Naive thymus-derived CD8-positive, alpha-beta T cell (primary cell): ENCODE results near the gene NTM. TPM values are rescaled to one million over a fixed set of nuclear protein-coding genes. Genes with fewer than 3 reads are reported as not detected.

Source experiments
- ATAC-seq, 2 donors: fragments of 150-1000 bp; cut with Tn5 transposase in 1 of 2; sonication (Bioruptor Pico), chemical (Tn5 transposase) in 1 of 2; 1 replicate in 1 of 2; 2 replicates in 1 of 2; pipeline ENCODE4 v1.10.0; 2021; ENCODE audit warnings: mild to moderate bottlenecking in 2 of 2, moderate library complexity in 2 of 2
- POLR2A ChIA-PET: fragments of 350-600 bp; sonication (Branson Sonifier 250); formaldehyde crosslinking; loops from one replicate; lab custom pipeline; 2021; ENCODE audit warnings: antibody characterized with exemption; lab: Charles Lee
- DNase-seq, 10 donors: peaks; one replicate each; pipeline versions ENCODE4 v3.0.0 to v3.0.0-alpha.2; 2020 to 2022
- H3K27ac Mint-ChIP-seq, 10 donors: one replicate each; pipeline ENCODE4 v1.8.0; 2020 to 2022; ENCODE audit warnings: mild to moderate bottlenecking in 10 of 10, mixed read lengths in 10 of 10, moderate library complexity in 4 of 10, inconsistent platforms in 1 of 10
- H3K27me3 Mint-ChIP-seq, 5 donors: one replicate each; pipeline ENCODE4 v1.8.0; 2021 to 2022; ENCODE audit warnings: mixed read lengths in 5 of 5
- H3K36me3 Mint-ChIP-seq, 3 donors: one replicate each; pipeline ENCODE4 v1.8.0; 2020 to 2022; ENCODE audit warnings: mixed read lengths in 3 of 3, mild to moderate bottlenecking in 2 of 3, inconsistent platforms in 1 of 3
- H3K4me1 Mint-ChIP-seq, 4 donors: one replicate each; pipeline ENCODE4 v1.8.0; 2021 to 2022; ENCODE audit warnings: mixed read lengths in 4 of 4
- H3K4me3 Mint-ChIP-seq, 10 donors: one replicate each; pipeline ENCODE4 v1.8.0; 2020 to 2022; ENCODE audit warnings: mild to moderate bottlenecking in 10 of 10, mixed read lengths in 10 of 10, moderate library complexity in 6 of 10, inconsistent platforms in 1 of 10
- H3K9me3 Mint-ChIP-seq, 9 donors: one replicate each; pipeline ENCODE4 v1.8.0; 2020 to 2022; ENCODE audit warnings: mixed read lengths in 9 of 9, mild to moderate bottlenecking in 3 of 9, inconsistent platforms in 1 of 9, moderate library complexity in 1 of 9
- polyA plus RNA-seq, 3 donors: library from polyadenylated mRNA; unstranded; fragments of 300-500 nt; fragmentation: Illumina TruSeq; gene quantifications; one replicate each; pipeline ENCODE4 v1.2.3, GENCODE V29; 2021
- total RNA-seq, 8 experiments: library from RNA in 2 of 8; stranded (reverse) in 2 of 8; gene quantifications; one replicate each; pipeline ENCODE4 v1.2.3 and lab custom pipeline; 2021 to 2026

NTM gene
- total and polyA plus RNA-seq, 5 experiments from 2014 or later = not detected

DNA sequence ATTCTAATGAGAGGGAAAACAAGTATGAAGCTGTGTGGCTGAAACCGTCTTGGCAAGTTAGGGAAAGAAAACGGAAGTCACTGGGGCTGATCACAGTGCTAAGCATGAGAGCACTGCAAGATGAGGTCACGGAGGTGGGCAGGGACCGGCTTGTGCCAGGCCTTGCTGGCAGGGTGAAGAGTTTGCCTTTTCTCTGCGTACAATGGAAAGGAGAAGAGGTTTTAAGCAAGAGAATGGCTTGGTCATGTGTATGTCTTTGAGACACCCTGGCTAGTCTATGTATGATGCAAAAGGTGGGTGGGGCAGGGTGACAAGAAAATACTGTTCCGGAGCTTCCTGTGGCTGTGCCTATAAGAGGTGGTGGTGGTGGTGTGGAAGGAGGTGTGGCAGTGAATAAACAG is 567.9 kb downstream of the NTM start:
- Mint-ChIP-seq H3K27ac (no peak overlapping the region), H3K4me1 (no peaks in the 10 kb centered on the region), H3K27me3 (peaks cover 0 to 20% (median 3%) of the 10 kb centered on the region in 5 donors), H3K4me3 (no peak overlapping the region), H3K36me3 (no peaks in the 10 kb centered on the region), H3K9me3 (peaks cover 0 to 20% (median 2%) of the 10 kb centered on the region in 9 donors)
- POLR2A ChIA-PET = no interaction called here
- DNase-seq = no peak
- ATAC-seq = no peak

DNA sequence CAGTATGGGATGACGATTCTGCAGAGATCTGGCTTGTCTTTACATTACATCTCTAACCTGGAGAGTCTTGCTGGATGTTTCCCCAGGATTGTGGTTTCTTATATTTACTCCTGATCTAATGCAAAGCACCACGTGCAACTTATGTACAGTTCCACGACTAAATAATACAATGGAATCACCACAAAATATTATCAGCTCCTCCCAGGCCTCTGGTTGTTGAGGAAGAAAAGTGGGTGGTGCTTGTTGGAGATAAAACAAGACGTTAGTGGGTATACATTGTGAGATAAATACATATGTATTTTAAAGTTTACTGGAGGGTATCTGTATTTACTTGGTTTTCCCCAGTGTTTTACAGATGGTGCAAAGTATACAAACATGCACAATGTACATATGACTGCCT is 569.7 kb downstream of the NTM start:
- POLR2A ChIA-PET = no interaction called here
- Mint-ChIP-seq H3K27me3 (peaks cover 0 to 9% (median 0%) of the 10 kb centered on the region in 5 donors), H3K36me3 (no peaks in the 10 kb centered on the region), H3K9me3 (peaks cover 0 to 20% (median 0%) of the 10 kb centered on the region in 9 donors), H3K4me3 (no peak overlapping the region), H3K4me1 (no peaks in the 10 kb centered on the region), H3K27ac (no peak overlapping the region)
- ATAC-seq (no peak), DNase-seq (no peak)

DNA sequence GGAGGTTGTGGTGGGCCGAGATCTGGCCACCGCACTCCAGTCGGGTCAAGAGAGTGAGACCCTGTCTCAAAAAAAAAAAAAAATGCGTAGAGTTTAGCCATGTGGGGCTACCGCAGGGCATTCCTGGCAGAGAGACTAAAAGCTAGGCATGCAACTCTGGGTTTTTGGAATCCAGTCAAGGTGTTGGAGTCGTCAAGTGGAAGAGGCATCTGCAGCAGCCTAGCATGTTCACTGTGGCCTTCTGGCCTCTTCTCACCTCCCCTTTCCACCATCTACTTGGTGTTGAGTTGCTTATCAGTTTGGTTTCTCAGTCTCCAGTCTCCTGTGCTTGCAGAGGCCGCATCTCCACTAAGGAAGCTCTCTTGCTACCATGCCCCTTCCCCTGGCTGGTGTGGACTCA is 572.5 kb downstream of the NTM start:
- no peak overlapping the region for H3K4me3 Mint-ChIP-seq
- no peak for ATAC-seq
- DNase-seq = no peak
- no peaks in the 10 kb centered on the region for H3K4me1 Mint-ChIP-seq
- H3K27me3 Mint-ChIP-seq = peaks cover 0 to 9% (median 0%) of the 10 kb centered on the region in 5 donors
- no peak overlapping the region for H3K27ac Mint-ChIP-seq
- POLR2A ChIA-PET = no interaction called here
- peaks cover 0 to 17% (median 2%) of the 10 kb centered on the region in 9 donors for H3K9me3 Mint-ChIP-seq
- no peaks in the 10 kb centered on the region for H3K36me3 Mint-ChIP-seq

DNA sequence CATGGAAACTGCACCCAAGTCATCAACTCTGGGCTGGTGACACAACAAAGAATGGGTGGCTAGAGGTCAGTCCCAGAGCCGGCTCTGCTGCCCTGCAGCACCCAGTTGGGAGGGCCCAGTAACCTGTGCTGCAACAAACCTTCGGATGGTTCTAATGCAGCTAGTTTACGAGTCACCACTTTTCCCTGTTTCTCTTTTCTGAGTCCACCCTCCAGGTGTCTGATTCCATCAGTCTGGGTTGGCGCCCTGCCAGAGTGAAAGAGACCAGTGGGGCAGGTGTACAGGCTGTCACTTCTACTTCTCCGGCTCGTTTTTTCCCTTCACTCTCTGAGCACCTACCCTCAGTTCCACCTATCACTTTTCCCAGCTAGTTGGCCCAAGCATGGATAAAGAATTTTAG is 572.9 kb downstream of the NTM start:
- no peaks in the 10 kb centered on the region for H3K36me3 Mint-ChIP-seq
- H3K27me3 Mint-ChIP-seq = peaks cover 0 to 5% (median 0%) of the 10 kb centered on the region in 5 donors
- POLR2A ChIA-PET = no interaction called here
- no peaks in the 10 kb centered on the region for H3K4me1 Mint-ChIP-seq
- no peak for DNase-seq
- H3K27ac Mint-ChIP-seq = no peak overlapping the region
- ATAC-seq = no peak
- peaks cover 0 to 13% (median 2%) of the 10 kb centered on the region in 9 donors for H3K9me3 Mint-ChIP-seq
- no peak overlapping the region for H3K4me3 Mint-ChIP-seq

DNA sequence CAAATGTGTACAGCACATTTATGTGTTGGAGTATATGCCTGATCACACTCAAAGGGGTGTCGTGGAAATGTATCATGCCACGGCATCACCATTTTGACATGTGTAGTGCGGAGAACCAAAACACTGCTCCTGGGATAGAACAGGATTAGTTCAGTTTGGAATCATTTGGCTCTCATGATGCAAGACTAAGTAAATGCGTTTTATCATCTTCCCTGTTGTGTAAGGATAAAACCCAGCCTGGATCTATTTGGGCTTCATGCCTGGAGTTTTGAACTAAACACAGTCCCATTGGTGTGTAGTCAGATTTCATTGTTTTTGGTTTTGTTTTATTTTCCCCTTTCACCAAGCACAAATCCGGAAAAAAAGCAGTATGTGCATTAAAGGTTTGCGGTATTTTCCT is 574.3 kb downstream of the NTM start:
- Mint-ChIP-seq H3K36me3 (no peaks in the 10 kb centered on the region), H3K27ac (no peak overlapping the region), H3K9me3 (peaks cover 0 to 8% (median 0%) of the 10 kb centered on the region in 9 donors), H3K27me3 (no peaks in the 10 kb centered on the region), H3K4me3 (no peak overlapping the region), H3K4me1 (no peaks in the 10 kb centered on the region)
- POLR2A ChIA-PET = no interaction called here
- ATAC-seq (no peak), DNase-seq (no peak)

DNA sequence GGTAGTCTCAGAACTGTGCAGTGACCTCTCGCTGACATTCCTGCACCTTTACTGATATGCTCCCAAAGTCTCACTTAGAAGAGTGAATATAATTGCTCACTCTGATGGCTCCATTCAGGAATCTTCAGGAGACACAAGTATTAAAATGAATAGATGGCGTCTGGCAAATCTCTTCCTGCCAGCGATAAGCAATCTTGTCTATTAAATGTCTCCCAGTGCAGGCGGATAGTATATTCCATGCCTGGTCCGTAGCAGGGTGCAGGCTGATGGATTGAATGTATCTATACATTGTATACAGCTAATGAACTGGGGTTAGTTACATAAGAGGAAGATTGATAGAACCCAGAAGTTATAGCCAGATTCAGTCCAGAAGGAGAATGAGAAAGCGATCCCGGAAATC is 575.3 kb downstream of the NTM start:
- H3K36me3 Mint-ChIP-seq = peaks cover 0 to under 1% (median 0%) of the 10 kb centered on the region in 3 donors
- POLR2A ChIA-PET = no interaction called here
- H3K4me3 Mint-ChIP-seq = no peak overlapping the region
- peaks cover 0 to 10% (median 0%) of the 10 kb centered on the region in 9 donors for H3K9me3 Mint-ChIP-seq
- no peaks in the 10 kb centered on the region for H3K4me1 Mint-ChIP-seq
- DNase-seq (no peak), ATAC-seq (no peak)
- no peaks in the 10 kb centered on the region for H3K27me3 Mint-ChIP-seq
- no peak overlapping the region for H3K27ac Mint-ChIP-seq

DNA sequence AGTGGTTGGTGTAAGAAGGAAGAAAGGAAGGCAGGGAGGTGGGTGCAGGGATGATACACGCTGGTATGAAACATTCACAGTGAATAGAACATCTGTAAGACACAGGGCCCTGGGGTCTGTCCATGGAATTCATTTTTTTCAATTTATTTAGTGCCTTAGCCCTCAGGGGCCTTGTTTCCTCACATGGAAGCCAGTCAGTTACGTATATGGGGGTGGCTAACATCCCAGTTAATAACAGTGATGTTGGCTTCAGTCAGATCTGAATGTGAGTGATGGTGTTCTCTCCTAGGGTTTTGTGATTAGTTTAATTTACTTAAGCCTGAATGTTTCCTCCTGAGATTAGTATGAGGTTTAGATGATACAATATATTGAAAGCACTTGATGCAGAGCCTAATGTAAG is 577.1 kb downstream of the NTM start:
- POLR2A ChIA-PET = no interaction called here
- Mint-ChIP-seq H3K27me3 (no peaks in the 10 kb centered on the region), H3K9me3 (peaks cover 0 to 12% (median 0%) of the 10 kb centered on the region in 9 donors), H3K4me3 (no peak overlapping the region), H3K4me1 (no peaks in the 10 kb centered on the region), H3K36me3 (peaks cover 0 to 2% (median 0%) of the 10 kb centered on the region in 3 donors), H3K27ac (no peak overlapping the region)
- DNase-seq = no peak
- no peak for ATAC-seq

DNA sequence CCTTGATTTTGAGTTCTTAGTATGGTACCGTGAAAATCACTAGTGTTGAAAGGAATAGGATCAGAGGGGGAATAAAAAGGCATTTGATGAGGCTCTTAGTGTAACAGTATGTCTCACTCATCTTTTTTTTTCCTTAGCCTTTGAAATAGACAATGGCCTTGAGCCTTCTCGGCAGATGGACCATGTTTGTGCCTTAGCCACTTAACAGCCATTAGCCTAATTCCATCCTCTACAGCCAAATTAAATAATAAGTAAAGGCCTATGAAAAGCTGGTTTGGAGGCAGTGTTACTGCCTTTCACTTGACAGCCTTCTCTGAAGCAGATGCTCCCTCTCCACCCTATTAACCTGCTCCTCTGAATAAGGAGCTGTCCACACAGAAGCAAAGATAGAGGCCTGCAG is 580.7 kb downstream of the NTM start:
- ATAC-seq = no peak
- Mint-ChIP-seq H3K4me1 (no peaks in the 10 kb centered on the region), H3K27ac (no peak overlapping the region), H3K9me3 (peaks cover 0 to 12% (median 0%) of the 10 kb centered on the region in 9 donors), H3K27me3 (no peaks in the 10 kb centered on the region), H3K36me3 (peaks cover 0 to 2% (median 0%) of the 10 kb centered on the region in 3 donors), H3K4me3 (no peak overlapping the region)
- POLR2A ChIA-PET = no interaction called here
- DNase-seq = no peak

DNA sequence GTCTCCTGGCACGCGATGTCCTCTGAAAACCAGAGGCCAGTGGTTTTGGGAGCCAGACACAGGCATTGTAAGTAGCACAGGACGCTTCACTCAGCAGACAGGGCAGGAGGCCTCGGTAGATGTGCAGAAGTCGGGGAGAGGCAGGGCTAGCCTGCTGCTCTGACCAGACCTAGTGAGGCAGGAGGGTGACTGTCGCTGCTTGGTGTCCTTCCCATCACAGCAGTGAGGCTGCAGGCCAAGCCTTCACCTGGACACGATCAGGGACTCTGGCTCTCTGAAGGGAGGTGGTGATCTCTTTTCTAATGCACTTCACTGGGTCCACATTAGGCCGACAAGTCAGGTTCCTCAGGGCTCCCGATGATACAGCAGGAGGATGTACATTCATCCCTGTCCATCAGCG is 583.7 kb downstream of the NTM start:
- Mint-ChIP-seq H3K36me3 (peaks cover 0 to 2% (median 0%) of the 10 kb centered on the region in 3 donors), H3K4me1 (no peaks in the 10 kb centered on the region), H3K4me3 (no peak overlapping the region), H3K27me3 (peaks cover 0 to 1% (median 0%) of the 10 kb centered on the region in 5 donors), H3K9me3 (peaks cover 0 to 9% (median 0%) of the 10 kb centered on the region in 9 donors), H3K27ac (no peak overlapping the region)
- POLR2A ChIA-PET = no interaction called here
- ATAC-seq = no peak
- no peak for DNase-seq

DNA sequence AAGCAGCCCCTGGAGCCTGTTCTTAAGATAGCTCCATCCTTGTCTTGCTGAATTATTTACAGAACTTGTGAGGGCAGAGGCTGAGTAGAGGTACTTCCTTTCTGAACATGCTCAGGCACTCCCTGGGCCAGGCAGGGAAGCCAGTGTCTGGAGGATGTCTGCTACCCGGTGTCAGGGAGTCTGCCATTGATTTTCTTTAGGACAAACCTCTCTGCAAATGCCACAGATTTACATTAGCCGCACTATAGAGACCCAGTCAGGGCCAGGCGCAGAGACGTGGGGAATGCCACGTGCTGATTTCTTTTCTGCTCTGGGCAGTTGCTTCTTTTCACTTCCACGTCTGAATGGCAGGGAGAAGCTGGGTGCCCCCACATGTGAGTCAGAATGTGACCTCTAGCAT is 585.5 kb downstream of the NTM start:
- no peak overlapping the region for H3K27ac Mint-ChIP-seq
- H3K27me3 Mint-ChIP-seq = peaks cover 0 to 9% (median 0%) of the 10 kb centered on the region in 5 donors
- peaks cover 0 to 3% (median 0%) of the 10 kb centered on the region in 9 donors for H3K9me3 Mint-ChIP-seq
- no peaks in the 10 kb centered on the region for H3K4me1 Mint-ChIP-seq
- POLR2A ChIA-PET = no interaction called here
- no peak overlapping the region for H3K4me3 Mint-ChIP-seq
- no peaks in the 10 kb centered on the region for H3K36me3 Mint-ChIP-seq
- ATAC-seq = no peak
- DNase-seq = no peak

DNA sequence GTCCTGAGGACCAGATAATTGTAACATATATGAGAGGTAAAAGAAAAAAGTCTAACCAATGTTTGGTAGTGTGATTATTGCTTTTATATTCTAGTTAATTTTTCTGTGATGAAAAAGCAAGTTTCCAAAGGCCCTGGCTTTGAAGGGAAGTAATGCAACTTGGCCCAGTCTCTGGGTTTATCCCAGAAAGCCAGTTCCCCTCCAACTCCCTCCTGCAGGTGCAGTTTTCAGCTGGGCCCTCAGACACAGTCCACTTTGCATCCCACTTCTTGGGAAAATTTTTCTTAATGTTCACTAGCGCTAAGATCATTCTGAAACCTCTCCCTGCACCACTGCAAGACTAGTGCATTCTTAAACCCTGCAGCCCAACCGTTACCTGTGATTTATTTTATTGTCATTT is 586.8 kb downstream of the NTM start:
- DNase-seq (no peak), ATAC-seq (no peak)
- Mint-ChIP-seq H3K4me3 (no peak overlapping the region), H3K27me3 (peaks cover 0 to 9% (median 0%) of the 10 kb centered on the region in 5 donors), H3K36me3 (no peaks in the 10 kb centered on the region), H3K9me3 (peaks cover 0 to 3% (median 0%) of the 10 kb centered on the region in 9 donors), H3K4me1 (no peaks in the 10 kb centered on the region), H3K27ac (no peak overlapping the region)
- POLR2A ChIA-PET = no interaction called here

DNA sequence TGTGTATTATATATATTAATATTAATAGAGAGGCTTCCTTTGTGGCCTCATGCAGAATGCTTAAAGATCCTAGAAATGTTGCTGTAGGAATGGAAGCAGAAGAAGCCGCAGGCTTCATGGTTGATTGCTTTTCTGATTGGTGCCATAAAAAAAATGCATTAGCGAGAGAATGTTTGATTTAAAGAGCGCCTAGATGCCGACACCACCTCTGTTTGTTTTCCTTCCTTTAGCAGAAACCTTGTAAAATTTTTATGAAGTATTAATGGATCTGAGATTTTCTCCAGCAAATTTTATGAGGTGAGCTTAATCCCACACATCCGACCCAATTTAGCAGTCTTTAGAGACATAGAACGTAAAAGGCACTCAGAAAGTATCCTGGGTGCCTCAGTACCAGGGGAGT is 587.5 kb downstream of the NTM start:
- peaks cover 0 to 3% (median 0%) of the 10 kb centered on the region in 9 donors for H3K9me3 Mint-ChIP-seq
- peaks cover 0 to 9% (median 0%) of the 10 kb centered on the region in 5 donors for H3K27me3 Mint-ChIP-seq
- ATAC-seq = no peak
- H3K36me3 Mint-ChIP-seq = no peaks in the 10 kb centered on the region
- H3K4me3 Mint-ChIP-seq = no peak overlapping the region
- H3K27ac Mint-ChIP-seq = no peak overlapping the region
- DNase-seq = no peak
- POLR2A ChIA-PET = no interaction called here
- H3K4me1 Mint-ChIP-seq = no peaks in the 10 kb centered on the region

DNA sequence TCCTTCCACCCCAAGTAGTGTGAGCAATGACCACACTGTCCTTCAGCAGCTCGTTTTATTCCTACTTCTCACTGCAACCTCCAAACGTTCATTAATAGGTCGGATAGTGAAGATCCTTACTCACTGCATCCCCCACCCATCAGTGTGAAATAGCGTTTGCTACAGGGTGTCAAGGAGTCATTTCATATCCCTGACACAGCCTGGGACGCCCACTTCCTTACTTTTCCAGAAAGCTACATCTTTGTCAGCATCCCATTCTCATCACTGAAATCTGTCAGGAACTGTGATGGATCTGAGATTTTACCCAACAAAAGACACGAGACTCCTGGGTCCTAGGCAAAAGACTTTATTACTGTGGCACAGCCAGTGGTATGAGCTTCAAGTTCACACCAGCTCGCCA is 592.4 kb downstream of the NTM start:
- no peaks in the 10 kb centered on the region for H3K36me3 Mint-ChIP-seq
- H3K27me3 Mint-ChIP-seq = peaks cover 0 to 10% (median 0%) of the 10 kb centered on the region in 5 donors
- DNase-seq = no peak
- H3K27ac Mint-ChIP-seq = no peak overlapping the region
- peaks cover 0 to 24% (median 0%) of the 10 kb centered on the region in 9 donors for H3K9me3 Mint-ChIP-seq
- no peak overlapping the region for H3K4me3 Mint-ChIP-seq
- H3K4me1 Mint-ChIP-seq = no peaks in the 10 kb centered on the region
- ATAC-seq = no peak
- POLR2A ChIA-PET = no interaction called here
